ENCODE results near the gene PAK4. TPM values are rescaled to one million over a fixed set of nuclear protein-coding genes. Genes with fewer than 3 reads are reported as not detected.

The PAK4 gene
- total and polyA plus RNA-seq, 2 of the 13 experiments (the other 11 are each of a cell fraction or from before 2014, with no cell fraction given), result 9.5 to 17.8 TPM

DNA sequence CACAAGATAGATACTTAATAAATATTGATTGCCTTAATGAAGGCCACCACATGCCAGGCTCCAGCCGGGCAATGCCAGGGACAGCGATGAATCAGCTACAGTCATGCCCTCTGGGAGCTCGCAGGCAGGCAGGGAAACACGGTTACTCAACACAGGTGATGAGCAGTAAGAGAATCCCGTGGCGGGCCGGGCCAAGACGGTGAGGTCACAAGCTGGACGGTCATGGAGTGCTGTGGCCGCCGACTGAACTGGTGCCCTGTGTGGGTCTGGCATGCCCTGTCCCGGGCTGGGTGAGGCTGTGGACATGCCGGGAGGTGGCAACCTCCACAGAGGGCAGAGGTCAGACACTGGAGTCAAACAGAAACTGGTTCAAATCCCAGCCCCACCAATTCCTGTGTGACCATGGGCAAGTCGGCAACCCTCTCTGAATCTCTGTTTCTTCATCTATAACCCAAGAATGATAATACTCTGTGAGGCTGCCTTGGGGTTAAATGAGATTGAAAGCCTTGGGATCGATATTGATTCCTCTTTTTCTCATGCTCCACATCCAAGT, 13.2 kb upstream of the PAK4 start:
- 28% methylated on average over 2 of the region's 15 CpGs for WGBS (ENCODE audit: low lambda C conversion rate)
- ChIA-PET POLR2A (no interaction called here), CTCF (ENCODE audit: low intra/inter-chr PET ratio, low total read pairs) (no interaction called here)
- H3K9me3 ChIP-seq (ENCODE audit: low read length), result no peaks in the 10 kb centered on the region
- intact Hi-C loops (cut with micrococcal nuclease; ENCODE audit: unreplicated experiment), result no loop called here
- H3K4me2 ChIP-seq (ENCODE audit: low read depth, low read length), result no peak overlapping the region
- TF ChIP-seq TAF1 (CRISPR knock-in tag; IDR thresholded peaks at IDR 0.05) (no peak), ZNF451 (CRISPR knock-in tag; IDR thresholded peaks at IDR 0.05) (no peak), ZNF768 (CRISPR knock-in tag; IDR thresholded peaks at IDR 0.05) (peak; percentile 94)
- TF ChIP-seq, protein P1, sequence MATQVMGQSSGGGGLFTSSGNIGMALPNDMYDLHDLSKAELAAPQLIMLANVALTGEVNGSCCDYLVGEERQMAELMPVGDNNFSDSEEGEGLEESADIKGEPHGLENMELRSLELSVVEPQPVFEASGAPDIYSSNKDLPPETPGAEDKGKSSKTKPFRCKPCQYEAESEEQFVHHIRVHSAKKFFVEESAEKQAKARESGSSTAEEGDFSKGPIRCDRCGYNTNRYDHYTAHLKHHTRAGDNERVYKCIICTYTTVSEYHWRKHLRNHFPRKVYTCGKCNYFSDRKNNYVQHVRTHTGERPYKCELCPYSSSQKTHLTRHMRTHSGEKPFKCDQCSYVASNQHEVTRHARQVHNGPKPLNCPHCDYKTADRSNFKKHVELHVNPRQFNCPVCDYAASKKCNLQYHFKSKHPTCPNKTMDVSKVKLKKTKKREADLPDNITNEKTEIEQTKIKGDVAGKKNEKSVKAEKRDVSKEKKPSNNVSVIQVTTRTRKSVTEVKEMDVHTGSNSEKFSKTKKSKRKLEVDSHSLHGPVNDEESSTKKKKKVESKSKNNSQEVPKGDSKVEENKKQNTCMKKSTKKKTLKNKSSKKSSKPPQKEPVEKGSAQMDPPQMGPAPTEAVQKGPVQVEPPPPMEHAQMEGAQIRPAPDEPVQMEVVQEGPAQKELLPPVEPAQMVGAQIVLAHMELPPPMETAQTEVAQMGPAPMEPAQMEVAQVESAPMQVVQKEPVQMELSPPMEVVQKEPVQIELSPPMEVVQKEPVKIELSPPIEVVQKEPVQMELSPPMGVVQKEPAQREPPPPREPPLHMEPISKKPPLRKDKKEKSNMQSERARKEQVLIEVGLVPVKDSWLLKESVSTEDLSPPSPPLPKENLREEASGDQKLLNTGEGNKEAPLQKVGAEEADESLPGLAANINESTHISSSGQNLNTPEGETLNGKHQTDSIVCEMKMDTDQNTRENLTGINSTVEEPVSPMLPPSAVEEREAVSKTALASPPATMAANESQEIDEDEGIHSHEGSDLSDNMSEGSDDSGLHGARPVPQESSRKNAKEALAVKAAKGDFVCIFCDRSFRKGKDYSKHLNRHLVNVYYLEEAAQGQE (IDR thresholded peaks at IDR 0.05; ENCODE audit: borderline replicate concordance in 1 of 2, low read depth in 1 of 2, low read length in 2 of 2), result no peak
- TF ChIP-seq, protein P2, sequence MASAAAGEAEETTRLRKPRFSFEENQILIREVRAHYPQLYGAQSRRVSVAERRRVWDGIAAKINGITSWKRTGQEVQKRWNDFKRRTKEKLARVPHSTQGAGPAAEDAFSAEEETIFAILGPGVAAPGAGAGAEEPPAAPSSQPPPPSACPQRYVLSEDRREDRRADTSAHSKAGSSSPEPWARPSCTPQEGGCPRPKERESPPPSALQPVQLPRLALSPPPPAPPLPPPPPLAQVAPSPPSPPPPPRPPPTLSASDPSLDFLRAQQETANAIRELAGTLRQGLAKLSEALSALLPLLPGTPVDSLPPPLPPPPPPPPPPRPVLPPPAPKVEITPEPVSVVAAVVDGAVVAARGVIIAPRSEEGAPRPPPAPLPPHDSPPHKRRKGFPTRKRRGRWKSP (CRISPR knock-in tag; IDR thresholded peaks at IDR 0.05), result no peak
- TF ChIP-seq, protein P3, sequence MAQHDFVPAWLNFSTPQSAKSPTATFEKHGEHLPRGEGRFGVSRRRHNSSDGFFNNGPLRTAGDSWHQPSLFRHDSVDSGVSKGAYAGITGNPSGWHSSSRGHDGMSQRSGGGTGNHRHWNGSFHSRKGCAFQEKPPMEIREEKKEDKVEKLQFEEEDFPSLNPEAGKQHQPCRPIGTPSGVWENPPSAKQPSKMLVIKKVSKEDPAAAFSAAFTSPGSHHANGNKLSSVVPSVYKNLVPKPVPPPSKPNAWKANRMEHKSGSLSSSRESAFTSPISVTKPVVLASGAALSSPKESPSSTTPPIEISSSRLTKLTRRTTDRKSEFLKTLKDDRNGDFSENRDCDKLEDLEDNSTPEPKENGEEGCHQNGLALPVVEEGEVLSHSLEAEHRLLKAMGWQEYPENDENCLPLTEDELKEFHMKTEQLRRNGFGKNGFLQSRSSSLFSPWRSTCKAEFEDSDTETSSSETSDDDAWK (CRISPR knock-in tag; IDR thresholded peaks at IDR 0.05), result no peak
- no peaks in the 10 kb centered on the region for H4K20me1 ChIP-seq (ENCODE audit: insufficient read depth, low read length)
- no peaks in the 10 kb centered on the region for H3K4me1 ChIP-seq (ENCODE audit: insufficient read depth, low read length)
- H2AFZ ChIP-seq (ENCODE audit: low read length), result no peak overlapping the region
- no peak overlapping the region for H3K9ac ChIP-seq (ENCODE audit: insufficient read depth, low read depth, low read length)
- no peak overlapping the region for H3K27ac ChIP-seq (ENCODE audit: extremely low read length, insufficient read depth, low read length)
- in situ Hi-C loops (cut with HindIII; ENCODE audit: extremely low pct_ligation_motif_present, low pct_unique_long_range_greater_than_20kb), result no loop called here
- no peak for DNase-seq (ENCODE audit: low spot score)
- no TSS peak for BruUV-seq (replicated peaks)
- H3K36me3 ChIP-seq (replicated peaks in 1 of 2; ENCODE audit: control insufficient read depth in 1 of 2, insufficient read depth in 2 of 2, low read length in 2 of 2), result no peaks in the 10 kb centered on the region
- FAIRE-seq, result no peak
- H3K79me2 ChIP-seq (ENCODE audit: insufficient read depth, low read length), result no peaks in the 10 kb centered on the region
- H3K4me3 ChIP-seq (replicated peaks in 1 of 3; ENCODE audit: insufficient read depth in 1 of 3, low read depth in 2 of 3, low read length in 3 of 3), result no peak overlapping the region
- no peak; the same call in 2 of the 3 replicates for ATAC-seq
- H3K27me3 ChIP-seq (ENCODE audit: control insufficient read depth in 1 of 2, insufficient read depth in 2 of 2, low read length in 2 of 2), result peaks cover 2 to 21% of the 10 kb centered on the region in 2 experiments; a peak in 4 of 5 replicates

Data from HepG2 (cell line).